Measurements from ENCODE around the gene ATOH8. TPM values are rescaled to one million over a fixed set of nuclear protein-coding genes. Genes with fewer than 3 reads are reported as not detected.
A peak's percentile ranks its signal among the peaks of the same experiment; 100 is the strongest.

ATOH8 gene
- total RNA-seq, 1 donor from 2014 or later: 0.52 TPM

- no peak for DNase-seq (ENCODE audit: low read depth)
- no peak for TF ChIP-seq CTCF (conservative IDR thresholded peaks at IDR 0.05; ENCODE audit: low read depth, low read length)
- no peak overlapping the region for H3K4me3 ChIP-seq (ENCODE audit: low read depth, low read length)
Observed at GRCh38 chr2:85770369-85770768, 16.6 kb downstream of the ATOH8 start.

- TF ChIP-seq CTCF (conservative IDR thresholded peaks at IDR 0.05; ENCODE audit: low read depth, low read length): no peak
- no peak overlapping the region for H3K4me3 ChIP-seq (ENCODE audit: low read depth, low read length)
- no peak for DNase-seq (ENCODE audit: low read depth)
Observed at GRCh38 chr2:85770786-85771409, 17.1 kb downstream of the ATOH8 start.

GRCh38 chr2:85771486-85771885 is 17.7 kb downstream of the ATOH8 start:
- no peak for DNase-seq (ENCODE audit: low read depth)
- TF ChIP-seq CTCF (conservative IDR thresholded peaks at IDR 0.05; ENCODE audit: low read depth, low read length): no peak
- no peak overlapping the region for H3K4me3 ChIP-seq (ENCODE audit: low read depth, low read length)

GRCh38 chr2:85772019-85772745 is 18.4 kb downstream of the ATOH8 start:
- DNase-seq (ENCODE audit: low read depth): peak; percentile 67
- peak; percentile 54 for TF ChIP-seq CTCF (conservative IDR thresholded peaks at IDR 0.05; ENCODE audit: low read depth, low read length)
- no peak overlapping the region for H3K4me3 ChIP-seq (ENCODE audit: low read depth, low read length)

GRCh38 chr2:85772841-85773491 is 19.2 kb downstream of the ATOH8 start:
- H3K4me3 ChIP-seq (ENCODE audit: low read depth, low read length): no peak overlapping the region
- DNase-seq (ENCODE audit: low read depth): no peak
- no peak for TF ChIP-seq CTCF (conservative IDR thresholded peaks at IDR 0.05; ENCODE audit: low read depth, low read length)

GRCh38 chr2:85773692-85774091 is 19.9 kb downstream of the ATOH8 start:
- no peak for DNase-seq (ENCODE audit: low read depth)
- no peak for TF ChIP-seq CTCF (conservative IDR thresholded peaks at IDR 0.05; ENCODE audit: low read depth, low read length)
- no peak overlapping the region for H3K4me3 ChIP-seq (ENCODE audit: low read depth, low read length)

Data from epithelial cell of proximal tubule (primary cell).